NCI-H1092 (cell line): ENCODE results near the gene FAM177B.

ENCODE experiments used
- DNase-seq: peaks from one replicate; lab custom pipeline; 2025; lab: John Stamatoyannopoulos, UW

FAM177B gene

GRCh38 chr1:222787729-222788128, 50.7 kb downstream of the FAM177B start:
- no peak for DNase-seq

- no peak for DNase-seq
Measured at GRCh38 chr1:222788402-222789156, 51.6 kb downstream of the FAM177B start.

GRCh38 chr1:222790115-222790514, 53.1 kb downstream of the FAM177B start:
- no peak for DNase-seq

GRCh38 chr1:222790520-222790919, 53.5 kb downstream of the FAM177B start:
- no peak for DNase-seq

- DNase-seq = no peak
Measured at GRCh38 chr1:222791006-222791710, 54.2 kb downstream of the FAM177B start.

GRCh38 chr1:222792744-222793143, 55.7 kb downstream of the FAM177B start:
- no peak for DNase-seq

- DNase-seq = no peak
Measured at GRCh38 chr1:222794656-222795474, 57.9 kb downstream of the FAM177B start.

GRCh38 chr1:222798116-222798515, 61.1 kb downstream of the FAM177B start:
- DNase-seq = no peak

- no peak for DNase-seq
Measured at GRCh38 chr1:222798975-222799374, 62.0 kb downstream of the FAM177B start.
